GM10847 (cell line): ENCODE results near the gene RGS9.

Source experiments
- POLR2A ChIP-seq: IDR thresholded peaks from 2 replicates; pipeline ENCODE4 v1.6.1; 2011; ENCODE audit not compliant: insufficient read length; ENCODE audit errors: extremely low read depth

The RGS9 gene

GRCh38 chr17:65104973-65105372, 32.2 kb upstream of the RGS9 start:
- TF ChIP-seq POLR2A: no peak

- TF ChIP-seq POLR2A: no peak
These were observed 29.0 kb upstream of the RGS9 start for GRCh38 chr17:65108152-65108551.

GRCh38 chr17:65109543-65109942, 27.6 kb upstream of the RGS9 start:
- no peak for TF ChIP-seq POLR2A

- no peak for TF ChIP-seq POLR2A
These were observed 27.0 kb upstream of the RGS9 start for GRCh38 chr17:65109990-65110680.

GRCh38 chr17:65115839-65116238, 21.3 kb upstream of the RGS9 start:
- no peak for TF ChIP-seq POLR2A

GRCh38 chr17:65117384-65118035, 19.7 kb upstream of the RGS9 start:
- TF ChIP-seq POLR2A: no peak

- no peak for TF ChIP-seq POLR2A
These were observed 15.8 kb upstream of the RGS9 start for GRCh38 chr17:65121368-65121767.

GRCh38 chr17:65121916-65122806, 15.0 kb upstream of the RGS9 start:
- TF ChIP-seq POLR2A: no peak

GRCh38 chr17:65122836-65123756, 14.1 kb upstream of the RGS9 start:
- TF ChIP-seq POLR2A: no peak

GRCh38 chr17:65123757-65124675, 13.2 kb upstream of the RGS9 start:
- TF ChIP-seq POLR2A: no peak

- no peak for TF ChIP-seq POLR2A
These were observed 6.3 kb upstream of the RGS9 start for GRCh38 chr17:65130832-65131231.

GRCh38 chr17:65131240-65131639, 5.9 kb upstream of the RGS9 start:
- TF ChIP-seq POLR2A: no peak

- no peak for TF ChIP-seq POLR2A
These were observed 5.2 kb upstream of the RGS9 start for GRCh38 chr17:65131946-65132345.

- TF ChIP-seq POLR2A: no peak
These were observed 3.1 kb upstream of the RGS9 start for GRCh38 chr17:65134035-65134434.

- no peak for TF ChIP-seq POLR2A
These were observed 2.1 kb downstream of the RGS9 start for GRCh38 chr17:65139101-65139764.
